ENCODE results near the gene KANSL3. TPM values are rescaled to one million over a fixed set of nuclear protein-coding genes. Genes with fewer than 3 reads are reported as not detected.
A peak's percentile ranks its signal among the peaks of the same experiment; 100 is the strongest.

Gene KANSL3
- total and polyA plus RNA-seq, 9 of the 15 experiments (the other 6 are each of a cell fraction or from before 2014, with no cell fraction given), result 11.3 to 43.7 (median 27.9) TPM

- Histone ChIP-seq H4K20me1 (replicated peaks; ENCODE audit: control insufficient read depth, insufficient read depth, low read length) (no peaks in the 10 kb centered on the region), H3K27ac (ENCODE audit: extremely low read depth, low read depth, low read length) (no peak overlapping the region; the same call in 2 of the 3 replicates), H3K27me3 (ENCODE audit: control insufficient read depth in 2 of 2, insufficient read depth in 2 of 2, low read length in 2 of 2) (no peaks in the 10 kb centered on the region), H3K36me3 (ENCODE audit: control insufficient read depth, insufficient read depth, low read length) (peaks cover 96% of the 10 kb centered on the region), H2AFZ (ENCODE audit: low read depth, low read length) (no peak overlapping the region), H3K4me3 (no peak overlapping the region), H3K9ac (ENCODE audit: insufficient read depth in 1 of 2, low read depth in 2 of 2, low read length in 2 of 2) (peak overlapping the region in 1 of 2 experiments; percentile 65; a peak in 1 of 4 replicates), H3K4me1 (replicated peaks in 1 of 2; ENCODE audit: control insufficient read depth in 2 of 2, insufficient read depth in 2 of 2, low read length in 2 of 2) (peaks cover 0 to 3% of the 10 kb centered on the region in 2 experiments; a peak in 1 of 5 replicates), H3K79me2 (ENCODE audit: control insufficient read depth, insufficient read depth, low read length) (no peaks in the 10 kb centered on the region), H3K9me1 (ENCODE audit: control insufficient read depth, insufficient read depth, low read length) (no peaks in the 10 kb centered on the region), H3K9me3 (replicated peaks; ENCODE audit: control insufficient read depth, insufficient read depth, low read depth, low read length) (no peaks in the 10 kb centered on the region), H3K4me2 (ENCODE audit: insufficient read depth, low read length) (no peak overlapping the region)
- DNase-seq (ENCODE audit: extremely low read depth in 1 of 4, low spot score in 3 of 4) (peak in 1 of 4 experiments; percentile 15), ATAC-seq (no peak), FAIRE-seq (no peak)
- WGBS (ENCODE audit: insufficient coverage, low coverage, missing lambda C conversion rate), result 94% methylated on average over 11 of the region's 13 CpGs
- BruUV-seq (replicated peaks), result no TSS peak
- intact Hi-C loops (cut with micrococcal nuclease) (no loop called here), in situ Hi-C loops (cut with MboI) (no loop called here)
- POLR2A ChIA-PET, result interaction anchor here (0.6 to 1.8 kb wide), 6 partner anchors 9 to 458 kb away, joined by 3 to 6 read pairs (median 3); no protein-coding TSS in a partner anchor
- CTCF ChIA-PET (ENCODE audit: low intra/inter-chr PET ratio), result no interaction called here
- TF ChIP-seq ATF7 (IDR thresholded peaks at IDR 0.05) (no peak), ZBTB49 (CRISPR knock-in tag; IDR thresholded peaks at IDR 0.05; ENCODE audit: borderline replicate concordance) (no peak), YY1 (IDR thresholded peaks at IDR 0.05; ENCODE audit: borderline replicate concordance in 1 of 3, control insufficient read depth in 1 of 3, extremely low read depth in 1 of 3, insufficient read depth in 3 of 3, insufficient read length in 1 of 3, insufficient replicate concordance in 2 of 3, low read depth in 1 of 3, low read length in 2 of 3) (no peak), JUN (IDR thresholded peaks at IDR 0.05; ENCODE audit: borderline replicate concordance, low read depth, low read length) (0 out of 2 replicates have a peak, but pooled peaks have one; percentile 6), JUN (CRISPR knock-in tag; IDR thresholded peaks at IDR 0.05; ENCODE audit: borderline replicate concordance) (no peak), SRSF9 (IDR thresholded peaks at IDR 0.05; ENCODE audit: borderline replicate concordance, low read depth, low read length) (no peak), CHAMP1 (IDR thresholded peaks at IDR 0.05) (no peak), ZBTB17 (CRISPR knock-in tag; IDR thresholded peaks at IDR 0.05) (no peak), KAT7 (CRISPR knock-in tag; IDR thresholded peaks at IDR 0.05; ENCODE audit: borderline replicate concordance) (no peak), NFYB (IDR thresholded peaks at IDR 0.05; ENCODE audit: extremely low read depth, insufficient read length) (no peak), SAFB2 (IDR thresholded peaks at IDR 0.05; ENCODE audit: borderline replicate concordance, low read depth, low read length, severe bottlenecking) (no peak), JUND (IDR thresholded peaks at IDR 0.05; ENCODE audit: borderline replicate concordance, low read depth, low read length) (peak; percentile 15; the same call in 1 of the 2 replicates), JUND (tag; IDR thresholded peaks at IDR 0.05; ENCODE audit: borderline replicate concordance, low read depth, low read length) (no peak), GTF2F1 (IDR thresholded peaks at IDR 0.05; ENCODE audit: low read depth, low read length) (no peak)
Observed at GRCh38 chr2:96608469-96609455, 29.4 kb downstream of the KANSL3 start.

All from K562 (cell line).